Right lung (tissue), 5 donors: ENCODE data around the gene SRPRA. TPM values are rescaled to one million over a fixed set of nuclear protein-coding genes. Genes with fewer than 3 reads are reported as not detected.
A peak's percentile ranks its signal among the peaks of the same experiment; 100 is the strongest.

Experiments
- DNase-seq, 2 donors: peaks; one replicate each; pipeline ENCODE4 v3.0.0-alpha.2; 2013
- polyA plus RNA-seq, 5 donors: library from polyadenylated mRNA; unstranded; fragments of 120-200 nt; gene quantifications; one replicate each; pipeline versions ENCODE4 v1.2.1 to v1.2.3, GENCODE V29; 2013; ENCODE audit warnings: inconsistent platforms in 1 of 5, low replicate concordance in 1 of 5; ENCODE audit not compliant: insufficient read length in 5 of 5, insufficient read depth in 1 of 5

Gene SRPRA
- polyA plus RNA-seq, 5 donors = 62.3 to 82.6 (median 68.0) TPM

- no peak for DNase-seq
These were observed 36.0 kb downstream of the SRPRA start for GRCh38 chr11:126232683-126233082.

- DNase-seq = peak; percentile 41 to 42
These were observed 36.8 kb downstream of the SRPRA start for GRCh38 chr11:126231725-126232459.

GRCh38 chr11:126229858-126230540 is 38.7 kb downstream of the SRPRA start:
- DNase-seq = no peak

- DNase-seq = no peak
These were observed 42.2 kb downstream of the SRPRA start for GRCh38 chr11:126226334-126227084.

- no peak for DNase-seq
These were observed 43.4 kb downstream of the SRPRA start for GRCh38 chr11:126225295-126225665.

- DNase-seq = no peak
These were observed 43.9 kb downstream of the SRPRA start for GRCh38 chr11:126224647-126225294.

GRCh38 chr11:126219547-126219946 is 49.1 kb downstream of the SRPRA start:
- no peak for DNase-seq

GRCh38 chr11:126217491-126217890 is 51.2 kb downstream of the SRPRA start:
- no peak for DNase-seq

GRCh38 chr11:126216526-126217305 is 52.0 kb downstream of the SRPRA start:
- no peak for DNase-seq

- DNase-seq = no peak
These were observed 53.9 kb downstream of the SRPRA start for GRCh38 chr11:126214841-126215240.

- DNase-seq = no peak
These were observed 54.3 kb downstream of the SRPRA start for GRCh38 chr11:126214441-126214840.

Other genes with a start within 250 kb of the SRPRA start
- gene CDON, start 206.0 kb downstream of the SRPRA start, polyA plus RNA-seq = 10 to 100 TPM in 3 of 5 donors, 1 to 10 TPM in 2; 8.2 to 13.6 (median 10.4) TPM
- gene RPUSD4, start 57.2 kb downstream of the SRPRA start, polyA plus RNA-seq = 10 to 100 TPM; 38.1 to 48.4 (median 42.1) TPM
- 10 to 100 TPM; 28.6 to 34.6 (median 30.5) TPM for gene FAM118B, start 57.1 kb downstream of the SRPRA start, polyA plus RNA-seq
- gene FOXRED1, start 259 bp upstream of the SRPRA start, polyA plus RNA-seq = 10 to 100 TPM; 37.9 to 52.9 (median 43.9) TPM
- gene TIRAP, start 14.2 kb upstream of the SRPRA start, polyA plus RNA-seq = 10 to 100 TPM; 14.2 to 20.9 (median 16.4) TPM
- 10 to 100 TPM; 19.5 to 24.9 (median 21.4) TPM for gene DCPS, start 35.2 kb upstream of the SRPRA start, polyA plus RNA-seq
- gene ST3GAL4, start 86.8 kb upstream of the SRPRA start, polyA plus RNA-seq = 10 to 100 TPM; 29.4 to 38.5 (median 36.1) TPM